Stomach (tissue), 4 donors: Measurements from ENCODE around the gene TBC1D8.

Experiments
- POLR2A ChIP-seq, 4 donors: fragments of 450-650 bp; IDR thresholded peaks; one replicate each; pipeline ENCODE4 v1.6.1; 2016; ENCODE audit warnings: antibody characterized with exemption in 4 of 4, control low read depth in 2 of 4, mild to moderate bottlenecking in 1 of 4, moderate library complexity in 1 of 4
- TF ChIP-seq, protein P1 (sequence below), 7 experiments: fragments of 450-650 bp in 4 of 7; fragments of 200-600 bp in 3 of 7; sonication (generic) in 3 of 7; IDR thresholded peaks; one replicate each; pipeline ENCODE4 v1.5.1; 2016 to 2019; ENCODE audit warnings: antibody characterized with exemption in 7 of 7, control low read depth in 2 of 7, mild to moderate bottlenecking in 1 of 7

- TF ChIP-seq, protein P1, sequence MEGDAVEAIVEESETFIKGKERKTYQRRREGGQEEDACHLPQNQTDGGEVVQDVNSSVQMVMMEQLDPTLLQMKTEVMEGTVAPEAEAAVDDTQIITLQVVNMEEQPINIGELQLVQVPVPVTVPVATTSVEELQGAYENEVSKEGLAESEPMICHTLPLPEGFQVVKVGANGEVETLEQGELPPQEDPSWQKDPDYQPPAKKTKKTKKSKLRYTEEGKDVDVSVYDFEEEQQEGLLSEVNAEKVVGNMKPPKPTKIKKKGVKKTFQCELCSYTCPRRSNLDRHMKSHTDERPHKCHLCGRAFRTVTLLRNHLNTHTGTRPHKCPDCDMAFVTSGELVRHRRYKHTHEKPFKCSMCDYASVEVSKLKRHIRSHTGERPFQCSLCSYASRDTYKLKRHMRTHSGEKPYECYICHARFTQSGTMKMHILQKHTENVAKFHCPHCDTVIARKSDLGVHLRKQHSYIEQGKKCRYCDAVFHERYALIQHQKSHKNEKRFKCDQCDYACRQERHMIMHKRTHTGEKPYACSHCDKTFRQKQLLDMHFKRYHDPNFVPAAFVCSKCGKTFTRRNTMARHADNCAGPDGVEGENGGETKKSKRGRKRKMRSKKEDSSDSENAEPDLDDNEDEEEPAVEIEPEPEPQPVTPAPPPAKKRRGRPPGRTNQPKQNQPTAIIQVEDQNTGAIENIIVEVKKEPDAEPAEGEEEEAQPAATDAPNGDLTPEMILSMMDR (IDR thresholded peaks at IDR 0.05): no peak
- TF ChIP-seq POLR2A (IDR thresholded peaks at IDR 0.05): no peak
Observed at GRCh38 chr2:101109451-101110118, 41.6 kb downstream of the TBC1D8 start.
